Stimulated activated CD4-positive, alpha-beta T cell treated with anti-CD3 and anti-CD28 coated beads, Interleukin-1b, Interleukin-23, amount 100 ng/mL, for 4 hours (primary cell): ENCODE results near the gene CCDC33.

ENCODE experiments used
- DNase-seq, 2 donors: peaks; one replicate each; pipeline ENCODE4 v3.0.0-alpha.2; 2020; ENCODE audit warnings: low read depth in 2 of 2

Gene CCDC33

DNA sequence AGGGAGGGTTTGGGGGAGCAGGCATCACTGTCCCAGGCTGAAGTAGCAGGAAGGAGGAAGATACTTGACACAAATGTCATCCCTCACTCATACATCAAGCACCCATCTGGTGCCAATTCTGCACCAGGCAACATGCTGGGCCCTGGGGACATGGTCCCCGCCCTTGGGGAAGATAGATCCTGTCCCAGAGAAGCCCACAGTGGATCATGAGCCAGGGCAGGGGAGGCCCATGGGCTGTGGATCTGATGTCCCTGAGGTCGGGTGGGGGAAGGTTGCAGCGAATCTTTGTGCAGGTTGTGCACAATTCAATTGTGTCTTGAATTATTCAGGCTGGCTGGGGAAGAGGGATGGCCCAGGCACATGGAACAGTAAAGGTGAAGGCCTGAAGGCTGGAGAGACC, 6.4 kb upstream of the CCDC33 start:
- no peak for DNase-seq

- no peak for DNase-seq
Measured at GRCh38 chr15:74231475-74231874, 4.7 kb upstream of the CCDC33 start.

GRCh38 chr15:74233373-74233772, 2.8 kb upstream of the CCDC33 start:
- DNase-seq = no peak

DNA sequence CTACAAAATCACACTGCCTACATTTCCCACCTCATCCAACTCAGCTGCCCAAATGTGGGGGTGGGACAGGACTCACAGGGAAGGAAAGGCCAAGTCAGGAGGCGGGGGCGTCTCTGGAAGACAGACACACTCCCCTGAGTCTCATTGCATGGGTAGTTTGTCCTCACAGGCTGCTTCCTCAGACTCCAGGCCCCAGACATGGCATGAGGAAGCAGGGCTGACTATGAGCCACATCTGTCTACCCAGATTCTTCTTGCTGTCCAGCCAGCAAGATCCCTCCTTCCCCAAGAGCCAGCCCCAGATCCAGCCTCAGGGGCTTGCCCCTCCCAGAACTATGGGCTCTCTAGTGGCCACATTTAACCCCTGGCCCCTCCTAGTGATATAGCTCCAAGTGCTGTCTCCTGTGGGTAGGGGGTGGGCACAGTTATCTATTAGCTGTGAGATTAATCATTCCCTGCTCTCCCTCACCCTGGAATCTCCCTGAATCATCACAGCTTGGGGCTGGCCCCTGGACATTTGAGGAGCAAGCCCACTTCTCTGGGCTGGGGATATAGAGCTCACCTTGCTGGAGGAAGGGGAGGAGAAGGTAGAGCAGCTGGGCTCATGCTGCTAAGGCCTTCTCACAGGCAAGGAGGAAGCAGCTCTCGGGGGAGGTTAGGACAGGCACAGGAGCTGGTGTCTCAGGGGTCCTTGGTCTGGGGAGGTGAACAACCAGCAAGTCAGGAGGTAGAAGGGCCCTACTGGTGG, 2.1 kb upstream of the CCDC33 start:
- DNase-seq = no peak

GRCh38 chr15:74234598-74234875, 1.6 kb upstream of the CCDC33 start:
- no peak for DNase-seq

DNA sequence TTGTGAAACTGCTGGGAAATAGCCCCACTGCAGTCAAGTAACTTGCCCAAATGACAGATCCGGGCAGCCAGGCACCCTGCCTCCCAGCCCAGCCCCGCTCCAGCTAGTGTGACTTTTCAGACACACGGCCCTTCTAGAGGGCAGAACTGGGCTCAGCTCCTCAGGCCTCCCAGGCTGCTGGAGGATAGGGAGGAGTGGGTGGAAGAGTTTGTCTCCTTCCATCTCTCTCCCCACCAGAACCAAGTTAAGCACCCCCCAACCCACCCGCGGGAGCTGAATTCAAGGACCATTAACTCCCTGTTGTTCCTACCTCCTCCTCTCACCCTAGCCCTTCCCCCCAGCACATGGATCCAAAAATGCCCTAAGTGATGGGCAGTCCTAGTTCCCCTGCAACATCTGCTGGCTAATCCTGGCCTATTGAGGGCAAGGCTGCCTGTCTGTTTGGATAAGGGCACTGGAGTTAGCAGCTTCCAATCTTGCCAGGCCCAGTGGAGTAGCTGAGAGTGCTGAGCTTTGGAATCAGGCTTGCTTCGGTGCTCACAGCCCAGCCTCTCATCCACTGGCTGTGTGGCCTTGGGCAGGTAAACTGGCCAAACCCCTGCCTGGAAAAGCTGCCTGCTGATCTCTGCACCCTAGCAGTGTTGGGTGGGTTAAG, 3.1 kb downstream of the CCDC33 start:
- DNase-seq = no peak

GRCh38 chr15:74240002-74240568, 4.0 kb downstream of the CCDC33 start:
- no peak for DNase-seq

- DNase-seq = no peak
Measured at GRCh38 chr15:74240897-74241614, 4.9 kb downstream of the CCDC33 start.

- no peak for DNase-seq
Measured at GRCh38 chr15:74242441-74243185, 6.5 kb downstream of the CCDC33 start.

- DNase-seq = no peak
Measured at GRCh38 chr15:74243431-74243830, 7.3 kb downstream of the CCDC33 start.

DNA sequence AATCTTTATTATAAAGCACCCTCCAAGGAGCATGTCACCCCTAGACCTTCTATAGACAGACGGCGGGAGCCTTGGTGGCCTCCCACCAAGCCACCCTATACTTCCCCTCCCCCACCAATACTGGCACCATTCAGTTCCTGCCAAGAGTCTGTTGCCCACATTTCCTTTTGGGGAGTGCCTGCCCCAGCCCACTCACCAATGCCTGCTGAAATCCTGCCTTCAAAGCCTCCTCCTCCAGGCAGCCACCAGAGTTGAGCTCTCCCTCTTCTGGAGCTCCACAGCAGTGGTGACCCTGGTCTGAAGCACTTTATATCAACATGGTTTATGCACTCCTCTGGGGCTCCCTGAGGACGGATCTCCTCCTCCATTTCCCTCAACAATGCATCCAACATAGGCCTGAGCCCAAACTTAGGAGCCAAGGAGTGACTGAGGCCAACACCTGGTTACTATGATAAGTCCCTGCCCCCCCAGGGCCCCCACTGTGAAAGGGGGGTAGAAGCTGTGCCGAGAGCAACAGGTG, 8.8 kb downstream of the CCDC33 start:
- DNase-seq = no peak

DNA sequence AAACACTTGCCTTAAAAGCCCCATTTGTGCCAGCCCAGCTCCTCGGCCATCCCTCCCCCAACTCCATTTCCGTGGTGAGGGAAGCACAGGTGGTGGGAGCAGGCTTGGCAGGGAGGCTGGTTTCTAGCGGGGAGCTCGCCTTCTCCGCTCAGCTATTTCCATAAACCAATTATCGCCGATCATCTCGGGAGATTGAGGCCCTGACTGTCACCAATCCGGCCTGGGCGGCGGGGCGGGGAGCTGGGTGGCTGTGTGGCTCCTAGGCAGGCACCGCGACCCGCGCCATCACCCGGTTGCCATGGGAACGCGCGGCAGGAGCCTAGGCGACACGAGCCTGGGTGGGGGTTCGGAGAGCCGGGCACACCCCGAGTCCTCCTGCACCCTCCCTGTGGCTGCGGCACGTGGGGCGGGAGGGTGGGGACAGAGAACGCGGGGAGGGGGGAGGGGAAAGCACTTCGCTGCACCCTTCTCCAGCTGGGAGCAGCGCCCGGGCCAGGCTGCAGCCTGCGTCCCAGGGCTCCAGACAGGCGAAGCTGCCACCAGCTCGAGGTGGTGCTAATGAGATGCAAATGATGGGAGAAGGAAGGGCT, 9.3 kb downstream of the CCDC33 start:
- no peak for DNase-seq

GRCh38 chr15:74250266-74250665, 14.1 kb downstream of the CCDC33 start:
- DNase-seq = no peak

DNA sequence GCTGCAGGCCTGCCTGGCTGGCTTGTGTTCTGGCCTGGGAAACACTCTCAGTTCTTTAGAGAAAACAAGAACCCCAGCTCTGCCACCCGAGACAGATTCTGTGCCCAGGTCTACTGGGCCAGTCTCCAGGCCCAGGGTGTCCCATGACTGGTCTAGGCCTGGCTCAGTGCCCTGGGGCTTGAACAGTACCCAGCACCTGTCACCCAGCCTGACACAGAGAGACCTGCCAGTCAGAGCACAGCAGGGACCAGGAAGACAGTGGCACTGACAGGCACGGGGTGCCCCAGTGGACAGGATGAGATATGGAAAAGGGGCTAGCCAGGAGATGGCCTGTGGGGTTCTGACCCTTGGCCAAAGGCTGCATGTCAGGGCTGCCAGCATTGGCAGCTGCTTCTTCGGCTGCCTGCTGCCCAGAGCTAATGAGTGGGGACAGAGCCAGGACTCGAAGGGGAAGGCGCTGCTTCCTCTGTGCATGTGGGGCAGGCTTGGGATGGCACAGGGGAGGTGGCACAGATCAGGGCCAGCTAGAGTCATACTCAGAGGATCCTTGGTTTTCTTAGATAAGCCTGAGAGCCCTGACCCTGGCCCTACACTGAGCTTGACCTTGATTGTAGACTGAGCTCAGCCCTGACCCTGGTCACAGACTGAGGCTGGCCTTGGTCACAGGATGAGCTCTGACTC, 15.1 kb downstream of the CCDC33 start:
- DNase-seq = no peak

GRCh38 chr15:74252291-74252690, 16.2 kb downstream of the CCDC33 start:
- DNase-seq = no peak

- DNase-seq = no peak
Measured at GRCh38 chr15:74252721-74253120, 16.6 kb downstream of the CCDC33 start.

DNA sequence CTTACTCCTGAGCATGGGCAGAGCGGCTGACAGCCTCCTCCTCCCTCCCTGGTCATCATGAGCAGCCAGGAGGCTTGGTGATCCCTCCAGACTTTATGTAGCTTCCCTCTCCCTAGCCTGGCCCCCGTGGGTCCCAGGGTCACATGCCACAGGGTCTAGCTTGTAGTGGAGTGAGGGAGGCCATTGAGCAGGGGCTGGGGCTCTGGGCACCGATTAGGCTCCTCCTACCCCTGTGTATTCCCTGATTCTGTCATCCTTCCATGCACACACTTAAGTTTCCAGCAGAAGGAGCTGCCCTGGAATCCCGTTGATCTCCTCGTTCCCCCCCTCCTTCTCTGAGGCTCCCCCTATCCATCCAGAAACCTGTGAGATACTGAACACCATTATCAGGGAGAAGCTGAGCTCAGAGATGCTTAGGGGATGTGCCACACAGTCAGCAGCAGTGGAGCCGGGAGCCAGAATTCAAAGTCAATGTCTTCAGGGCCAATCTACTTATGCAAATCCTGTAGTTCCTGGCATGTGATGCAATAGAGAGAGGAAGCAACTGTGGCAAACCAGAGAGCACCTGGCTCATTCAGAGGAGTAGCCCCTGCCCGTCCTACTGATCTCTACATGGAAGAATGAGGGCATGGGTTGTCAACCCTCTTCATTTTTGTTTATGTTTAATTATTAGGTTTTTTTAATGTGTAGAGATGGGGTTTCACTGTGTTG, 17.2 kb downstream of the CCDC33 start:
- no peak for DNase-seq

GRCh38 chr15:74257105-74257504, 21.0 kb downstream of the CCDC33 start:
- no peak for DNase-seq

DNA sequence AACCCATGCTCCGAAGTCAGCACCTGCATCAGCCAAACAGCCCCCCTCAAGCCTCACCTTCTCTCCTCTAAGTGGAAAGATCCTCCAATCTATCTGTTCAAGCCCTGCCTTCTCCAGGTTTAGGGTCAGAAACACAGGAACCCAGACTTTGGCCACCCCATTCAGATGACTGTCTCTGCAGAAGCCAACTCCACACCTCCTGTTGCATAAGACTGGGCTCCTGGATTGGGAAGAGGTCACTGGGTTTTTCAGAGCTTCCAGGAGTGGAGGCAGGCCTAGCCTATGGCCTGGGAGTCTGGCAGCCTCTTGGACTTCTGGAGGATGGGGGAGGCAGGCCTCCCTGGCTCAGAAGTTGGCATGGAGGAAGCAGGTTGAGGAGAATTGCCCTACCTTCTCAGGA, 21.5 kb downstream of the CCDC33 start:
- DNase-seq = no peak
